Embryonic facial prominence (tissue), 1 donor: Measurements from ENCODE around the gene TMCC2.
"Not testable (repeated sequence)": the region's sequence is repeated elsewhere in the genome, so short reads cannot be mapped to it uniquely, and the experiment has no call there.

ENCODE experiments used
- DNase-seq: peaks from one replicate; pipeline ENCODE4 v3.0.0-alpha.2; 2016; ENCODE audit errors: extremely low spot score

TMCC2 gene

GRCh38 chr1:205227584-205228013 lies at the start of gene TMCC2:
Gene TMCC2, plus strand, starts transcription at chr1:205227946. Its CDS starts 619 bp downstream, at chr1:205228565.
- peak; percentile 81 for DNase-seq

- DNase-seq, result no peak
Observed at GRCh38 chr1:205179842-205180241, 47.9 kb upstream of the TMCC2 start.

GRCh38 chr1:205180331-205180730 lies 47.4 kb upstream of the TMCC2 start:
- DNase-seq, result not testable (repeated sequence)

DNA sequence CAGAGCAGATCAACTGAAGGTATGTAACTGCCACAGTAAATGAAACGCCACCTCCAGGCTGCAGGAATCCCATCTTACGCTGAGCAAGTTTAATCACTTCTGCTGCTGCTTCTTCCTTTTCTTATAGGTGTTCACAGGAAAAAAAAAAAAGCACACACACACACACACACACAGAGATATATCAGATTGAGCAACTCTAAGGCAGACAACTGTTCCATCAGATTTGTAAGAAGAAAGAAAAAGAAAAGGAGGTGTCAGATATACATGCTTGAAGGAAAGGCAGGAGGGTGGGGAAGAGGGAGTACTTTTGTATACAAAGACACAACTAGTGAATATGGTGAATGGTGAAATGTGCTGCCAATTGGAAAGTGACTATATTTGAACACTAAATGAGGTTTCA lies 44.8 kb upstream of the TMCC2 start:
- no peak for DNase-seq

DNA sequence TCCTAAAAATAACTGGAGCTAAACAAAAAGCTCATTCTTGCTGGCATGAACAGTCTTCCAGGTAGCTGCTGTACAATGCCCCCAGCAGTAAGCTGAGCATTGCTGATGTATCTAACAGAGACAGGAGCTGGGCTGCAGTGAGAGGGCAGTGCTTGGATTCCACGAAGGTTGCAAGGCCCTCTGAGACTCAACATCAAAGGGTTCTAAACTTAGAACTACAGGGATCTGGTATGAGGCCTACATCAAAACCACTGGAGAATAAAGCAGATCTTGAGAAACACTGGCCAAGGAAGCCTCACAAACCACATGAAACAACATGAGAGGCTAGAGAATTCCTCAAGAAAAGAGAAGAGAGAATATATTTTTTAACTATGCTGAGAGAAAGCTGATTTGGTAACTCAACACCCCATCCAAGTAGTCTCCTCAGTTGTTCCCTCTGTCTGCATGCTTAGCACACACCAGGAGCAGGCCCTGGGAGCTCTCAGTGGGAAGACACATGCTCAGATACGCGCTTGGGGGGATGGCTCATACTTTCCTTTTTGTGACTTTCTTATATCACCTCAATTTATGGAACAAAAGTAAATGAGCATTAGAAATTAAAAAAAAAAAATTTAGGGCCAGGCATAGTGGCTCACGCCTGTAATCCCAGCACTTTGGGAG lies 43.9 kb upstream of the TMCC2 start:
- no peak for DNase-seq

DNA sequence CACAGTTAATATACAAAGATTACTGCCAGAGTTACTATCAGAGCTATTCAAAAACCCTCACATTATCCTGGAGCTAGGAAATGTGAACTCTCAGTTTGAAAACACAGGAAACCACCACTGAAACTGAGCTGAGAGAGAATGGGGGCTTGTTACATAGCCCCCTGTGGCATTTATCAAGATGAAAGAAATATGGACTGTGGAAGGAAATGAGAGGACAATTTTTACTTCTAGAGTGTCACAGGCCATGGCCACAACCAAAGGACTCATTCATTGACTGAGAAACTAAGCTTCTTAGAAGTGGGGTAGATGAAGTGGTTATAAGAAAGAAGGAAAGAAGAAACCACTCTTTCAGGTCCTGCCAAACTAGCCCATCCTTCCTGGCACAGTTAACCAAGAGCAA lies 41.6 kb upstream of the TMCC2 start:
- DNase-seq, result no peak

GRCh38 chr1:205187420-205187819 lies 40.3 kb upstream of the TMCC2 start:
- DNase-seq, result no peak

DNA sequence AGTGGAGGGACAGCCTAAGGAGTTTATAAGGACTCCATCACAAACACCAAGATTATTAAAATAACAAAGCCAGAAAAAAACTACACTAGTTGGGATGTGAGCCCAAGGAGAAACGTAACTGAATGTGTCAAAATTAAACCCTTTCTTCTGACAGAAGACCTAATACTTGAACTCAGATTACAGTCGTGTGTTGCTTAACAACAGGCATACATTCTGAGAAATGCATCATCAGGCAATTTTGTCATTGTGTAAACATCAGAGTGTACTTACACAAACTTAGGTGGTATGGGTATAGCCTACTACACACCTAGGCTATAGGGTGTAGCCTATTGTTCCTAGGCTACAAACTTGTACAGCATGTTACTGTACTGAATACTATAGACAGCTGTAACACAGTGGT lies 39.6 kb upstream of the TMCC2 start:
- DNase-seq, result no peak

DNA sequence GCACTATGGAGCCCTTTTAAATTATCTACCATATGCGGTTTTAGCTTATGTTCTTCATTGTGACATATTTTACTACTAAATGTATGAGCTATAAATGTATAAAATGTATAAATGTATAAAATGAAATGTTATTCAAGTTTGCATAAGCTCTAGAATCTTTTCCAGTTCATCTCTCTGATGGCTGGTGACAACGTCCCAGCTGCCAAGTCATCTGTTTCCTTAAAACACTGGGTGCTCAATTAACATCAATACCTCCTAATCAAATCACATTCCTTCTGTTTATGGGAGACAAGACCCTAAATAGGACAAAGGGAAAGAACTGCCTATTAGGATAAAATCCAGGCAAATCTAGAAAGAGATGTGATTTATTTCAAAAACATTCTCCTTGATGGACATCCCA lies 39.1 kb upstream of the TMCC2 start:
- no peak for DNase-seq

GRCh38 chr1:205189131-205189530 lies 38.6 kb upstream of the TMCC2 start:
- no peak for DNase-seq

DNA sequence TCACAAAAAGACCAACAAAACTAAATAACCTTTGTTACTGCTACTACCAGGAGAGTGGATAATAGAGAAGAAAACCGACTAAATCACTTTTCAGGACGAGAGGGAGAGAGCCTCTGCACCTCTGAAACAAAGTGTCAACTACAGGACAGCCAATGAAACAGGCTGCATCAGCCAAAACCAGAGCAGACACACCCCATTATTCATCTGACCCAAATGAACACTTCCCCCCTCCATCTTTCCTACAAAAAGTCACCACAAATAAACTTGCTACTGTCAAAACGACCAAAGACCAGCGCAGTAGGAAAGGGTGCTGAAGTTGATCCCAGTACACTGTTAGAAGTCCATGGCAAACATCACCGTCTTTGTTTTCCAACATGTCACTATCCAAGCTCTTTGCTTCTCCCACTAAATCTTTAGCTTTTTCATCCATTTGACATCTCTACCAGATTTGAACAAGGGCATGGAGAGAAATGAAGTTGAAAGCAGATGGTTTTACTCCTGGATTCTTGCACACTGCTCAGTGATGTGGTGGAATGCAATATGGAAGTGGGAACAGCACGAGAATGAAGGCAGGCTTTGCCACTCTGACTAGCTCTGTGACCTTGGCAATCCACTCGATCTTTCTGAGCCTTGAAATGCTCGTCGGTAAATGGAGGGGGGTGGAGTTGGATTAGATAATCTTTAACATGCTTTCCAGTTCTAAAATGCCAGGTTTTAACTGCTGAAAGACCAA lies 36.7 kb upstream of the TMCC2 start:
- no peak for DNase-seq

GRCh38 chr1:205191622-205192021 lies 36.1 kb upstream of the TMCC2 start:
- no peak for DNase-seq

DNA sequence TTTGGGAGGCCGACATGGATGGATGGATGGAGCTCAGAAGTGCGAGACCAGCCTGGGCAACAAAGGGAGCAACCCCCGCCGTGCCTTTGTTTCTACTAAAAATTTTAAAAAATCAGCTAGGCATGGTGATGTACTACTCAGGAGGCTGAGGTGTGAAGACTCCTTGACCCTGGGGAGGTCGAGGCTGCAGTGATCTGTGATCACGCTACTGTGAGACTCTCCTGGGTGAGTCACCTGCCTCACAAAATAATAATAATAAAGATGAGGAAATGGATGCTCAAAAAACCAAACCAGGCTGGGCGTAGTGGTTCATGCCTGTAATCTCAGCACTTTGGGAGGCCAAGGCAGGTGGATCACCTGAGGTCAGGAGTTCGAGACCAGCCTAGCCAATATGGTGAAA lies 35.5 kb upstream of the TMCC2 start:
- DNase-seq, result no peak

GRCh38 chr1:205199090-205199930 lies 28.4 kb upstream of the TMCC2 start:
- DNase-seq, result no peak

DNA sequence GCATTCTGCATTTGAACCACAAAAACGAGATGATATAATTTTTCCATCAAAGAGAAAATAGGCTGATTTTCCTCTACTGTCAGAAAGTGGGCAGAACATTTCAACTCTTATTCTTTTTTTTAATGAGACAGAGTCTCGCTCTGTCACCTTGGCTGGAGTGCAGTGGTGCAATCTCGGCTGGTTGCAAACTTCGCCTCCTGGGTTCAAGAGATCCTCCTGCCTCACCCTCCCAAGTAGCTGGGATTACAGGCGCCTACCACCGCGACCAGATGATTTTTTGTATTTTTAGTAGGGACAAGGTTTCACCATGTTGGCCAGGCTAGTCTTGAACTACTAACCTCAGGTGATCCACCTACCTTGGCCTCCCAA lies 27.8 kb upstream of the TMCC2 start:
- DNase-seq, result no peak

DNA sequence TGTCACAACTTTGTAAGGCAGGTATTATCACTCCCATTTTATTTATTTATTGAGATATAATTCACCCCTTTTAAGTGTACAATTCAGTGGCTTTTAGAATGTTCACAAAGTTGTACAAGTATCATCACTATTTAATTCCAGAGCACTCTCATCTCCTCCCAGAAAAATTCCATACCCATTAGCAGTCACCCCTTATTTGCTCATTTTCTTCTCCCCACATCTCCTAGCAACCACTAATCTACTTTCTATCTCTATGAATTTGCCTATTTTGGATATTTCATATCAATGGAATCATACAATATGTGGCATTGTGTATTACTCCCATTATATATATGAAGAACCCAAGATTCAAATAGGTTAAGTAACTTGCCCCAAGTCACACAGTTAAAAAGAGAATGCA lies 23.2 kb upstream of the TMCC2 start:
- no peak for DNase-seq

GRCh38 chr1:205205055-205205454 lies 22.7 kb upstream of the TMCC2 start:
- no peak for DNase-seq

- no peak for DNase-seq
Observed at GRCh38 chr1:205208811-205209210, 18.9 kb upstream of the TMCC2 start.

GRCh38 chr1:205210756-205211168 lies 17.0 kb upstream of the TMCC2 start:
- no peak for DNase-seq

DNA sequence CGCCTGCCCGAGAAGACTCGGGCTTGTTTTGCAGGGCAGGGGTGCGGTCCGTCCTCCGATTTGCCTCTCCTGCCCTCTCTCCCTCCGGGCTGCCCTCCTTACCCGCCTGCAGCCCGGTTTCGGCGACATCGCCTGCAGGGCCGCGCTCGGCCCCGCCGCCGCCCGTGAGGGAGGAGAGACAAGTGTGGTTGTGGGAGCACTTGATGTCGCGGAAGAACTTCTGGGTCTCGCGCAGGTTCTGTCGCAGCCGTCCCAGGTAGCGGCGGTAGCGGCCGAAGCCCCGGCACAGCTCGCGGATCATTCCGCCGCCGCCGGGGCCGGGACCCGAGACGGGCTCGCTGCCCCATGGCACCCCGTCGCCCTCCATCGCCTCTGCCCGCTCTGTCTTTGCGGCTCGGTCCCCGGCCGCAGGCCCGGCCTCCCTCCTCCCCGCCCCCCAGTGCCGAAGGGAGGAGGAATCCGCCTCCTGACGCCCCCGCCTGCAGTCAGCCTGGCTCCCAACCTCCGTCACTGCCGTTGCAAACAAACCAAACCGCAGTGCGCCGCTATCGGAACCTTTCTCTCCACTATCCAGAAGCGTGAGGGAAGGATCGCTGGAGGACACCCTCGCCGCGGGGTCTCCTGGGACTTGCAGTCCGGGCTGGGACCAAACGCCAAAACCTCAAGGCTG lies 16.4 kb upstream of the TMCC2 start, which contains the start of gene DSTYK:
Gene DSTYK (minus strand): TSS at position 534 of the 670 bp plus-strand sequence. CDS start 167 bp downstream, at position 367.
- peak; percentile 94 for DNase-seq

DNA sequence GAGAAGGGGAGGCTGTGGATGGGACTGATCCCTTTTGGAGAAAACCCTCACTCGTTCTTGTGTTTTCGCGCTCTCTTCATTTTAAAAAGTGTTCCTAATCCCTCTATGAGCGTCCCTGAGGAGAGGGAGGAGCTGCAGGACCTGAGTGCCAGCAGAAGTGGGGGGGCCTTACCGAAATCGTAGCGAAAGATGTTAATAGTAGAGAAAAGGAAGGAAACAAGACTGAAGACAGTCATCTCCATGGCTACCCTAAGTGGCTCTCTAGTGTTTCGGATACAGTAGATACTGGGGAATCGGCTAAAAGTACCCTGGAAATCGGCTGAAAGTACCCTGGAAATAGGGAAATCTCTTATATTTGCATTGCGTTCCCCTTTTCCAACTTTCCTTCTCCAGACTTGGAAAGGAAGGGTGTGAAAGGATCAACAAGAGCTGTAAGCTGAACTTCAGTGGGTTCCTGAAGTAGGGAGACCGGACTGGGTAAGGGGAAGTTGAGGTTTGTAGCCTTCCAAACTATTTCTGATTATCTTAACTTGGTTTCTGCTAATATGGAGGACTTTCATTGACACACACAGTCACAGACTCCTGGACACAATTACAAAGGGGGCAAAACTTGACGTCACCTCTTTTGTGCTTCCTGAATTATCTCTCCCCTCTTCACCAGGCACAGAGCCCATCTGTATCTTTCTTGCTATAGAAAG lies 15.8 kb upstream of the TMCC2 start:
- DNase-seq, result no peak
